ENCODE data around the gene SLC5A11. TPM values are rescaled to one million over a fixed set of nuclear protein-coding genes. Genes with fewer than 3 reads are reported as not detected.

SLC5A11 gene
- total and polyA plus RNA-seq, 2 of the 13 experiments (the other 11 are each of a cell fraction or from before 2014, with no cell fraction given), result 1.2 to 3.3 TPM

- TF ChIP-seq, protein P1, sequence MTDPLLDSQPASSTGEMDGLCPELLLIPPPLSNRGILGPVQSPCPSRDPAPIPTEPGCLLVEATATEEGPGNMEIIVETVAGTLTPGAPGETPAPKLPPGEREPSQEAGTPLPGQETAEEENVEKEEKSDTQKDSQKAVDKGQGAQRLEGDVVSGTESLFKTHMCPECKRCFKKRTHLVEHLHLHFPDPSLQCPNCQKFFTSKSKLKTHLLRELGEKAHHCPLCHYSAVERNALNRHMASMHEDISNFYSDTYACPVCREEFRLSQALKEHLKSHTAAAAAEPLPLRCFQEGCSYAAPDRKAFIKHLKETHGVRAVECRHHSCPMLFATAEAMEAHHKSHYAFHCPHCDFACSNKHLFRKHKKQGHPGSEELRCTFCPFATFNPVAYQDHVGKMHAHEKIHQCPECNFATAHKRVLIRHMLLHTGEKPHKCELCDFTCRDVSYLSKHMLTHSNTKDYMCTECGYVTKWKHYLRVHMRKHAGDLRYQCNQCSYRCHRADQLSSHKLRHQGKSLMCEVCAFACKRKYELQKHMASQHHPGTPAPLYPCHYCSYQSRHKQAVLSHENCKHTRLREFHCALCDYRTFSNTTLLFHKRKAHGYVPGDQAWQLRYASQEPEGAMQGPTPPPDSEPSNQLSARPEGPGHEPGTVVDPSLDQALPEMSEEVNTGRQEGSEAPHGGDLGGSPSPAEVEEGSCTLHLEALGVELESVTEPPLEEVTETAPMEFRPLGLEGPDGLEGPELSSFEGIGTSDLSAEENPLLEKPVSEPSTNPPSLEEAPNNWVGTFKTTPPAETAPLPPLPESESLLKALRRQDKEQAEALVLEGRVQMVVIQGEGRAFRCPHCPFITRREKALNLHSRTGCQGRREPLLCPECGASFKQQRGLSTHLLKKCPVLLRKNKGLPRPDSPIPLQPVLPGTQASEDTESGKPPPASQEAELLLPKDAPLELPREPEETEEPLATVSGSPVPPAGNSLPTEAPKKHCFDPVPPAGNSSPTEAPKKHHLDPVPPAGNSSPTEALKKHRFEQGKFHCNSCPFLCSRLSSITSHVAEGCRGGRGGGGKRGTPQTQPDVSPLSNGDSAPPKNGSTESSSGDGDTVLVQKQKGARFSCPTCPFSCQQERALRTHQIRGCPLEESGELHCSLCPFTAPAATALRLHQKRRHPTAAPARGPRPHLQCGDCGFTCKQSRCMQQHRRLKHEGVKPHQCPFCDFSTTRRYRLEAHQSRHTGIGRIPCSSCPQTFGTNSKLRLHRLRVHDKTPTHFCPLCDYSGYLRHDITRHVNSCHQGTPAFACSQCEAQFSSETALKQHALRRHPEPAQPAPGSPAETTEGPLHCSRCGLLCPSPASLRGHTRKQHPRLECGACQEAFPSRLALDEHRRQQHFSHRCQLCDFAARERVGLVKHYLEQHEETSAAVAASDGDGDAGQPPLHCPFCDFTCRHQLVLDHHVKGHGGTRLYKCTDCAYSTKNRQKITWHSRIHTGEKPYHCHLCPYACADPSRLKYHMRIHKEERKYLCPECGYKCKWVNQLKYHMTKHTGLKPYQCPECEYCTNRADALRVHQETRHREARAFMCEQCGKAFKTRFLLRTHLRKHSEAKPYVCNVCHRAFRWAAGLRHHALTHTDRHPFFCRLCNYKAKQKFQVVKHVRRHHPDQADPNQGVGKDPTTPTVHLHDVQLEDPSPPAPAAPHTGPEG (CRISPR knock-in tag; IDR thresholded peaks at IDR 0.05), result peak; percentile 74; the same call in 1 of the 2 replicates
- TF ChIP-seq ZNF652 (CRISPR knock-in tag; IDR thresholded peaks at IDR 0.05; ENCODE audit: borderline replicate concordance, low read depth) (no peak; the same call in 1 of the 2 replicates), E2F5 (CRISPR knock-in tag; conservative IDR thresholded peaks at IDR 0.05) (no peak; the same call in 1 of the 2 replicates), HOXA3 (CRISPR knock-in tag; IDR thresholded peaks at IDR 0.05) (peak; percentile 78), ZBTB38 (CRISPR knock-in tag; IDR thresholded peaks at IDR 0.05) (peak; percentile 88), HNRNPL (IDR thresholded peaks at IDR 0.05; ENCODE audit: low read depth, low read length) (no peak), SRF (IDR thresholded peaks at IDR 0.05; ENCODE audit: low read depth, low read length) (no peak), RFX1 (IDR thresholded peaks at IDR 0.05) (no peak), HBP1 (CRISPR knock-in tag; IDR thresholded peaks at IDR 0.05; ENCODE audit: low read depth) (peak; percentile 91), SNAPC5 (CRISPR knock-in tag; IDR thresholded peaks at IDR 0.05; ENCODE audit: borderline replicate concordance) (peak; percentile 93; the same call in 1 of the 2 replicates), ZNF552 (CRISPR knock-in tag; IDR thresholded peaks at IDR 0.05; ENCODE audit: borderline replicate concordance) (peak; percentile 66; the same call in 1 of the 2 replicates), THAP11 (CRISPR knock-in tag; IDR thresholded peaks at IDR 0.05) (peak; percentile 80), ETS1 (CRISPR knock-in tag; IDR thresholded peaks at IDR 0.05) (peak; percentile 88; the same call in 1 of the 2 replicates)
- TF ChIP-seq, protein P2, sequence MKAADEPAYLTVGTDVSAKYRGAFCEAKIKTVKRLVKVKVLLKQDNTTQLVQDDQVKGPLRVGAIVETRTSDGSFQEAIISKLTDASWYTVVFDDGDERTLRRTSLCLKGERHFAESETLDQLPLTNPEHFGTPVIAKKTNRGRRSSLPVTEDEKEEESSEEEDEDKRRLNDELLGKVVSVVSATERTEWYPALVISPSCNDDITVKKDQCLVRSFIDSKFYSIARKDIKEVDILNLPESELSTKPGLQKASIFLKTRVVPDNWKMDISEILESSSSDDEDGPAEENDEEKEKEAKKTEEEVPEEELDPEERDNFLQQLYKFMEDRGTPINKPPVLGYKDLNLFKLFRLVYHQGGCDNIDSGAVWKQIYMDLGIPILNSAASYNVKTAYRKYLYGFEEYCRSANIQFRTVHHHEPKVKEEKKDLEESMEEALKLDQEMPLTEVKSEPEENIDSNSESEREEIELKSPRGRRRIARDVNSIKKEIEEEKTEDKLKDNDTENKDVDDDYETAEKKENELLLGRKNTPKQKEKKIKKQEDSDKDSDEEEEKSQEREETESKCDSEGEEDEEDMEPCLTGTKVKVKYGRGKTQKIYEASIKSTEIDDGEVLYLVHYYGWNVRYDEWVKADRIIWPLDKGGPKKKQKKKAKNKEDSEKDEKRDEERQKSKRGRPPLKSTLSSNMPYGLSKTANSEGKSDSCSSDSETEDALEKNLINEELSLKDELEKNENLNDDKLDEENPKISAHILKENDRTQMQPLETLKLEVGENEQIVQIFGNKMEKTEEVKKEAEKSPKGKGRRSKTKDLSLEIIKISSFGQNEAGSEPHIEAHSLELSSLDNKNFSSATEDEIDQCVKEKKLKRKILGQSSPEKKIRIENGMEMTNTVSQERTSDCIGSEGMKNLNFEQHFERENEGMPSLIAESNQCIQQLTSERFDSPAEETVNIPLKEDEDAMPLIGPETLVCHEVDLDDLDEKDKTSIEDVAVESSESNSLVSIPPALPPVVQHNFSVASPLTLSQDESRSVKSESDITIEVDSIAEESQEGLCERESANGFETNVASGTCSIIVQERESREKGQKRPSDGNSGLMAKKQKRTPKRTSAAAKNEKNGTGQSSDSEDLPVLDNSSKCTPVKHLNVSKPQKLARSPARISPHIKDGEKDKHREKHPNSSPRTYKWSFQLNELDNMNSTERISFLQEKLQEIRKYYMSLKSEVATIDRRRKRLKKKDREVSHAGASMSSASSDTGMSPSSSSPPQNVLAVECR (CRISPR knock-in tag; IDR thresholded peaks at IDR 0.05; ENCODE audit: borderline replicate concordance), result peak; percentile 77
Measured at GRCh38 chr16:24858219-24859041, 12.7 kb downstream of the SLC5A11 start (continued).

All from HepG2 (cell line).